CD4-positive, alpha-beta T cell treated with Interleukin-21 for 1 hour (primary cell): Measurements from ENCODE around the gene B3GNT3.

Experiments
- DNase-seq: peaks from one replicate; pipeline ENCODE4 v3.0.0-alpha.2; 2020

Gene B3GNT3

GRCh38 chr19:17861542-17862402 is 66.8 kb downstream of the B3GNT3 start:
- DNase-seq, result no peak

- DNase-seq, result no peak
Measured at GRCh38 chr19:17862711-17863519, 68.0 kb downstream of the B3GNT3 start.
